ENCODE measurements around the gene ARHGAP28. TPM values are rescaled to one million over a fixed set of nuclear protein-coding genes. Genes with fewer than 3 reads are reported as not detected.

ARHGAP28 gene
- total and polyA plus RNA-seq, 12 donors, result 2.7 to 34.3 (median 7.3) TPM

Small RNAs within 50 kb of the gene (small RNA-seq; reads per million reads assigned to genes)
- 0 reads per million in 2 donors for gene RNU6-916P

All from adrenal gland (tissue), 12 donors.